Heart left ventricle (tissue), 16 donors: ENCODE measurements around the gene NEK2. TPM values are rescaled to one million over a fixed set of nuclear protein-coding genes. Genes with fewer than 3 reads are reported as not detected.

ENCODE experiments used
- ATAC-seq, 4 donors: fragments of 200-7000 bp; cut with Tn5 transposase; one replicate each; pipeline ENCODE4 v1.9.1; 2020 to 2022; ENCODE audit warnings: moderate library complexity in 4 of 4, mild to moderate bottlenecking in 3 of 4, moderate number of reproducible peaks in 1 of 4
- DNase-seq, 5 donors: peaks; one replicate each; pipeline ENCODE4 v3.0.0-alpha.2; 2020
- H3K27ac ChIP-seq, 12 donors: fragments of 200-600 bp; sonication (generic) in 4 of 12; one replicate each; pipeline versions ENCODE4 v1.5.0 to v1.8.0; 2016 to 2022; ENCODE audit warnings: mild to moderate bottlenecking in 2 of 12
- H3K27me3 ChIP-seq, 9 donors: fragments of 200-600 bp; sonication (generic) in 2 of 9; one replicate each; pipeline versions ENCODE4 v1.5.1 to v1.8.0; 2016 to 2022; ENCODE audit warnings: mild to moderate bottlenecking in 3 of 9
- H3K36me3 ChIP-seq, 9 donors: fragments of 200-600 bp; sonication (generic) in 2 of 9; one replicate each; pipeline versions ENCODE4 v1.5.0 to v1.8.0; 2018 to 2022; ENCODE audit warnings: mild to moderate bottlenecking in 2 of 9
- H3K4me1 ChIP-seq, 12 donors: fragments of 200-600 bp; sonication (generic) in 4 of 12; one replicate each; pipeline versions ENCODE4 v1.5.0 to v1.8.0; 2016 to 2022; ENCODE audit warnings: mild to moderate bottlenecking in 3 of 12
- H3K4me3 ChIP-seq, 12 donors: fragments of 200-600 bp; sonication (generic) in 4 of 12; one replicate each; pipeline versions ENCODE4 v1.5.0 to v1.8.0; 2017 to 2022; ENCODE audit warnings: mild to moderate bottlenecking in 9 of 12, moderate library complexity in 4 of 12
- H3K9me3 ChIP-seq, 12 donors: fragments of 200-600 bp; sonication (generic) in 4 of 12; one replicate each; pipeline versions ENCODE4 v1.5.0 to v1.8.0; 2016 to 2022; ENCODE audit warnings: mild to moderate bottlenecking in 1 of 12
- POLR2A ChIP-seq, 2 donors: fragments of 450-650 bp; IDR thresholded peaks; one replicate each; pipeline ENCODE4 v1.6.1; 2017; ENCODE audit warnings: antibody characterized with exemption in 2 of 2, mild to moderate bottlenecking in 2 of 2, moderate library complexity in 2 of 2
- WGBS, 4 donors: extraction: QIAGEN DNeasy Blood & Tissue Kit in 2 of 4; methylation state at CpG; one replicate each; pipeline versions ENCODE4 v1.1.5 to v1.1.7; 2013 to 2018; 5-methylcytosine and 5-hydroxymethylcytosine counted together
- intact Hi-C, 10 donors: fragments of 100-400 bp; cut with DNase I; formaldehyde crosslinking; loops; one replicate each; pipeline versions ENCODE4 v1.11.1 to v1.14.2; 2022
- polyA plus RNA-seq, 2 donors: library from polyadenylated mRNA; stranded (reverse); fragments of 200-250 nt; gene quantifications; one replicate each; pipeline ENCODE4 v1.2.3, GENCODE V29; 2013
- total RNA-seq, 9 donors: library from RNA; depleted of rRNA in 2 of 9; stranded (reverse); fragments of >200 nt in 2 of 9; fragmentation: NEBNext Ultra II Directional in 3 of 9; extraction: Animal tissue kit (Norgen Biotek cat#: 25700) in 3 of 9; gene quantifications; one replicate each; pipeline versions ENCODE4 v1.1.0 to v1.2.4, GENCODE V29; 2016 to 2023
- TF ChIP-seq, protein P1 (sequence below), 12 donors: fragments of 200-600 bp; sonication (generic) in 4 of 12; IDR thresholded peaks; one replicate each; pipeline versions ENCODE4 v1.5.0 to v1.8.0; 2018 to 2022; ENCODE audit warnings: antibody characterized with exemption in 12 of 12, mild to moderate bottlenecking in 5 of 12
- donor health status: ischemic (EF 13 %, LVEDD 7.1; RV severe dilation, severe dysfunction).
- donor health status: healthy with polysubstance abuse.
- donor health status: DM: no; HTN: yes; CAD: no.
- donor health status: DM: no; HTN: no; CAD: no.
- donor health status: ischemic (EF 25% LVEDD 6.9; RV normal size, moderate dysfunction).
- donor health status: ischemic (EF 25% LVEDD 5.7; RV mildly dilated, moderate dysfunction).
- donor health status: healthy.
- donor health status: DM: yes; HTN: yes; CAD: no.
- donor health status: ischemic (EF 35%, LVEDD 5.7; RV mildly dilated, moderate dysfunction).
- donor health status: nonischemic (EF 11% LVEDD 7.7; RV severe dilation, severe dysfunction).
- donor health status: DM: yes; HTN: yes; CAD: no.
- donor health status: PGD.
- donor health status: ischemic (EF 29% LVEDD 5.4; RV normal size, mild dysfunction).
- donor health status: nonischemic (EF 23%, LVEDD 6.1; RV moderate dilation, normal function).

Gene NEK2
- total and polyA plus RNA-seq, 11 donors = 0.10 to 2.5 (median 0.31) TPM; not detected in 5

GRCh38 chr1:211644653-211645052, 30.8 kb downstream of the NEK2 start:
- Histone ChIP-seq H3K27me3 (no peaks in the 10 kb centered on the region), H3K4me3 (no peak overlapping the region), H3K9me3 (no peaks in the 10 kb centered on the region), H3K27ac (no peak overlapping the region), H3K36me3 (no peaks in the 10 kb centered on the region), H3K4me1 (peaks cover 0 to 20% (median 6%) of the 10 kb centered on the region in 12 donors)
- 86 to 95% (median 88%) methylated on average over 2 of the region's 2 CpGs for WGBS, 4 donors
- TF ChIP-seq, protein P1, sequence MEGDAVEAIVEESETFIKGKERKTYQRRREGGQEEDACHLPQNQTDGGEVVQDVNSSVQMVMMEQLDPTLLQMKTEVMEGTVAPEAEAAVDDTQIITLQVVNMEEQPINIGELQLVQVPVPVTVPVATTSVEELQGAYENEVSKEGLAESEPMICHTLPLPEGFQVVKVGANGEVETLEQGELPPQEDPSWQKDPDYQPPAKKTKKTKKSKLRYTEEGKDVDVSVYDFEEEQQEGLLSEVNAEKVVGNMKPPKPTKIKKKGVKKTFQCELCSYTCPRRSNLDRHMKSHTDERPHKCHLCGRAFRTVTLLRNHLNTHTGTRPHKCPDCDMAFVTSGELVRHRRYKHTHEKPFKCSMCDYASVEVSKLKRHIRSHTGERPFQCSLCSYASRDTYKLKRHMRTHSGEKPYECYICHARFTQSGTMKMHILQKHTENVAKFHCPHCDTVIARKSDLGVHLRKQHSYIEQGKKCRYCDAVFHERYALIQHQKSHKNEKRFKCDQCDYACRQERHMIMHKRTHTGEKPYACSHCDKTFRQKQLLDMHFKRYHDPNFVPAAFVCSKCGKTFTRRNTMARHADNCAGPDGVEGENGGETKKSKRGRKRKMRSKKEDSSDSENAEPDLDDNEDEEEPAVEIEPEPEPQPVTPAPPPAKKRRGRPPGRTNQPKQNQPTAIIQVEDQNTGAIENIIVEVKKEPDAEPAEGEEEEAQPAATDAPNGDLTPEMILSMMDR (IDR thresholded peaks at IDR 0.05) = no peak
- TF ChIP-seq POLR2A (IDR thresholded peaks at IDR 0.05) = no peak
- intact Hi-C loops = loop anchor here in 2 of 10 donors (5.0 kb wide), 2 partner anchors 47 to 67 kb away; partner anchors contain the start of gene SLC30A1 (in 1 of the 2)
- DNase-seq = no peak
- no peak for ATAC-seq

DNA sequence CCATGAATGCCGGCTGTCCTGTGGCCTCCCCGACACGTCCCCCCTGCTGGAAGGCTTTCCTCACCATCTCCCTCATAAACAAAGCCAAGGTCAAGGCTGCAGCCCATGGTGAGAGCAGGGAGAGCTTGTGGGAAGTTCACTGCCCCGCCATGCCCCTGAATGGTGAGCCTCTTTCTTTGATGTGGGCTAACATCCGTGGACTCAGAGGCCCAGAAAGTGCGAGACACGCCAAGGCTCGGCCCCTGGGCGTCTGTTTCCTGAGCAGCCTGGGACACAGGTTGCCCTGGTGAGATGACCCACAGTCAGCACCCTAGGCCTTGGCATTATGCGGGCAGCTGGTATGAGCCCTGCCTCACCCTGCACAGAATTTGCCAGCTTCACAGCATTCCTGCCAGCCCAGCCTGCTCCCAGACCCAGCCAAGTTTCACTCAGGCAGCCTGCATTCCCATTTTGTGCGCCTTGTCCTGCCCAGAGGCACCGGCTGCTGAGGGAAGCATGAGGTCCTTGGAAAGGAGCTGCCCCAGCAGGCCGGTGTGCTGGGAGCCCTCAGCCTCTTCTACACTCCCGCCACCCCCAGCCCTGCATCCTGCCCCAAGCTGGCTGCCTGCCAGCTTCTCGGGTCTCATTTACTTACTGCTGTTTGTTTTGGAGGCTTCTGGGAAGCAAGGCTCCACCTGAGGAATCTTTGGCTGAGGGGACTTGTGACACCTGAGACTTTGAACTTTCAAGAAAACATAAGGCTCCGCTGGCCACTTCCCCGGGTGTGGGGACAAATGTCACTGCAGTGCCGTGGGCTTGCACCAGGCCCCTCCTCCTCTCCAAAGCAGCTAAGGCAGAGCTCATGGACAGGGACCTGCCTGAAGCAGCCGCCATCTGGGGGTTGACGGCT, 31.9 kb downstream of the NEK2 start:
- ATAC-seq (peak; percentile 49 to 51 (median 50)), DNase-seq (no peak)
- WGBS, 4 donors = 43 to 54% (median 49%) methylated on average over 16 to 20 of the region's 20 CpGs

DNA sequence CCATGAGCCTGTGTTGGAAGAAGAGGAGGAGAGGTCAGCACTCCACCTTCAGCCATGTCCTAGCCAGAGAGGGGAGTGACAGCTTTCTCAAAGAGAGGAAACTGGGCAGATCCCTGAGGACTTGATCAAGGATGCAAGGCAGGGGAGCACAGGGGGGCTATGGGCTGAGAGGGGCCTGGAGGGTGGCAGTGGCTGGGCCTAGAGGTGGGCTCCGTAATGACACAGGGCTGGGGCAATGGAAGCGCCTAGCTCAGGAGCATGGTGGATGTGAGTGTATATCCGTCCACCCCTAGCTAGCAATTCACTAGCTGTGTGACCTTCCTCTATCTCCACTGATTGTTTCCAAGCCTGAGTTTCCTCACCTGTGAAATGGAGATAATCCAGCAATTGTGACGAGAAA, 32.6 kb downstream of the NEK2 start:
- H3K36me3 ChIP-seq = no peaks in the 10 kb centered on the region
- ATAC-seq = no peak
- intact Hi-C loops = loop anchor here in 1 of 10 donors (5.0 kb wide), 1 partner anchor 46 kb away; no protein-coding TSS in a partner anchor
- TF ChIP-seq, protein P1 (IDR thresholded peaks at IDR 0.05) = no peak
- no peak for TF ChIP-seq POLR2A (IDR thresholded peaks at IDR 0.05)
- peaks cover 0 to 15% (median 6%) of the 10 kb centered on the region in 12 donors for H3K4me1 ChIP-seq
- peak overlapping the region in 1 of 12 donors; percentile 2 for H3K27ac ChIP-seq
- no peak for DNase-seq
- H3K9me3 ChIP-seq = no peaks in the 10 kb centered on the region
- no peak overlapping the region for H3K4me3 ChIP-seq
- H3K27me3 ChIP-seq = no peaks in the 10 kb centered on the region
- WGBS, 4 donors = 92 to 97% (median 93%) methylated on average over 4 of the region's 4 CpGs

More for the DNA sequence above, 31.9 kb downstream of the NEK2 start:
- intact Hi-C loops = loop anchor here in 1 of 10 donors (5.0 kb wide), 1 partner anchor 46 kb away; no protein-coding TSS in a partner anchor
- H3K27ac ChIP-seq = peak overlapping the region in 3 of 12 donors; percentile 2 to 50 (median 24)
- peaks cover 0 to 16% (median 6%) of the 10 kb centered on the region in 12 donors for H3K4me1 ChIP-seq
- no peak for TF ChIP-seq POLR2A (IDR thresholded peaks at IDR 0.05)
- TF ChIP-seq, protein P1 (IDR thresholded peaks at IDR 0.05) = no peak
- no peak overlapping the region for H3K4me3 ChIP-seq
- H3K27me3 ChIP-seq = no peaks in the 10 kb centered on the region
- H3K9me3 ChIP-seq = no peaks in the 10 kb centered on the region
- H3K36me3 ChIP-seq = no peaks in the 10 kb centered on the region

GRCh38 chr1:211641942-211642341, 33.5 kb downstream of the NEK2 start:
- no peak for ATAC-seq
- TF ChIP-seq POLR2A (IDR thresholded peaks at IDR 0.05) = no peak
- TF ChIP-seq, protein P1 (IDR thresholded peaks at IDR 0.05) = no peak
- no peak for DNase-seq
- 86 to 100% (median 97%) methylated on average over 2 of the region's 2 CpGs for WGBS, 4 donors
- H3K27ac ChIP-seq = no peak overlapping the region
- H3K27me3 ChIP-seq = no peaks in the 10 kb centered on the region
- no peak overlapping the region for H3K4me3 ChIP-seq
- H3K4me1 ChIP-seq = peaks cover 0 to 15% (median 6%) of the 10 kb centered on the region in 12 donors
- no peaks in the 10 kb centered on the region for H3K36me3 ChIP-seq
- intact Hi-C loops = loop anchor here in 1 of 10 donors (5.0 kb wide), 1 partner anchor 45 kb away; no protein-coding TSS in a partner anchor
- no peaks in the 10 kb centered on the region for H3K9me3 ChIP-seq
